GM11168 (cell line): ENCODE data around the gene ZBED2.

Experiments used
- in situ Hi-C: fragments of 300-500 bp; cut with MboI; formaldehyde crosslinking; loops from one replicate; pipeline ENCODE4 v1.12.0; 2022; ENCODE audit warnings: low sequenced_read_pairs; ENCODE audit not compliant: unreplicated experiment

ZBED2 gene

GRCh38 chr3:111605018-111605417 lies 9.9 kb upstream of the ZBED2 start:
- in situ Hi-C loops, result no loop called here

- in situ Hi-C loops, result no loop called here
Observed at GRCh38 chr3:111604119-111604518, 9.0 kb upstream of the ZBED2 start.

- in situ Hi-C loops, result no loop called here
Observed at GRCh38 chr3:111603679-111604078, 8.5 kb upstream of the ZBED2 start.

- in situ Hi-C loops, result no loop called here
Observed at GRCh38 chr3:111601810-111602209, 6.7 kb upstream of the ZBED2 start.

GRCh38 chr3:111598552-111598951 lies 3.4 kb upstream of the ZBED2 start:
- in situ Hi-C loops, result no loop called here

- in situ Hi-C loops, result no loop called here
Observed at GRCh38 chr3:111598139-111598538, 3.0 kb upstream of the ZBED2 start.

- in situ Hi-C loops, result no loop called here
Observed at GRCh38 chr3:111596328-111596727, 1.2 kb upstream of the ZBED2 start.

- in situ Hi-C loops, result no loop called here
Observed at GRCh38 chr3:111594781-111595180, 365 bp downstream of the ZBED2 start.

GRCh38 chr3:111594205-111594604 lies 941 bp downstream of the ZBED2 start:
- in situ Hi-C loops, result no loop called here

GRCh38 chr3:111593666-111594065 lies 1.5 kb downstream of the ZBED2 start:
- in situ Hi-C loops, result no loop called here

- in situ Hi-C loops, result no loop called here
Observed at GRCh38 chr3:111592936-111593335, 2.2 kb downstream of the ZBED2 start.

GRCh38 chr3:111592143-111592542 lies 3.0 kb downstream of the ZBED2 start:
- in situ Hi-C loops, result no loop called here

GRCh38 chr3:111591555-111591954 lies 3.6 kb downstream of the ZBED2 start:
- in situ Hi-C loops, result no loop called here

GRCh38 chr3:111590143-111590491 lies 5.0 kb downstream of the ZBED2 start:
- in situ Hi-C loops, result no loop called here

- in situ Hi-C loops, result no loop called here
Observed at GRCh38 chr3:111589303-111590142, 5.6 kb downstream of the ZBED2 start.

GRCh38 chr3:111588527-111588926 lies 6.6 kb downstream of the ZBED2 start:
- in situ Hi-C loops, result no loop called here

GRCh38 chr3:111585217-111585616 lies 9.9 kb downstream of the ZBED2 start:
- in situ Hi-C loops, result no loop called here

- in situ Hi-C loops, result no loop called here
Observed at GRCh38 chr3:111584744-111585143, 10.4 kb downstream of the ZBED2 start.

GRCh38 chr3:111582120-111582474 lies 13.0 kb downstream of the ZBED2 start:
- in situ Hi-C loops, result no loop called here

GRCh38 chr3:111581403-111582119 lies 13.6 kb downstream of the ZBED2 start:
- in situ Hi-C loops, result no loop called here

- in situ Hi-C loops, result no loop called here
Observed at GRCh38 chr3:111579495-111579894, 15.7 kb downstream of the ZBED2 start.

GRCh38 chr3:111578867-111579266 lies 16.3 kb downstream of the ZBED2 start:
- in situ Hi-C loops, result no loop called here
